ENCODE measurements around the gene TMEM39B.

- no peak for TF ChIP-seq POLR2A (IDR thresholded peaks at IDR 0.05; ENCODE audit: borderline replicate concordance, extremely low read depth, insufficient read depth, insufficient read length)
- no peak for TF ChIP-seq ZNF274 (IDR thresholded peaks at IDR 0.05; ENCODE audit: low read depth, low read length)
- TF ChIP-seq CTCF (IDR thresholded peaks at IDR 0.05 in 2 of 3, conservative IDR thresholded peaks at IDR 0.05 in 1 of 3; ENCODE audit: borderline replicate concordance in 1 of 3, insufficient read depth in 1 of 3, low read depth in 2 of 3, low read length in 2 of 3): no peak
- no peak for TF ChIP-seq MAX (IDR thresholded peaks at IDR 0.05)
- no peak for TF ChIP-seq EZH2 (IDR thresholded peaks at IDR 0.05)
- TF ChIP-seq RAD21 (IDR thresholded peaks at IDR 0.05; ENCODE audit: low read depth): no peak
- no peak for TF ChIP-seq ZBTB33 (IDR thresholded peaks at IDR 0.05; ENCODE audit: extremely low read depth, insufficient replicate concordance, low read length)
- TF ChIP-seq TCF7L2 (IDR thresholded peaks at IDR 0.05; ENCODE audit: borderline replicate concordance, extremely low read depth, insufficient read depth, insufficient read length): no peak
- no peak for TF ChIP-seq JUND (IDR thresholded peaks at IDR 0.05)
- no peak for TF ChIP-seq SIN3A (IDR thresholded peaks at IDR 0.05; ENCODE audit: low read depth)
- no peak for TF ChIP-seq REST (IDR thresholded peaks at IDR 0.05; ENCODE audit: low read depth)
- TF ChIP-seq POLR2AphosphoS5 (IDR thresholded peaks at IDR 0.05; ENCODE audit: low read depth, low read length): no peak
- TF ChIP-seq ZFX (IDR thresholded peaks at IDR 0.05): no peak
Measured at GRCh38 chr1:32094746-32095521, 22.2 kb downstream of the TMEM39B start.

Measured in HCT116 (cell line).